D721Med (cell line): ENCODE results near the gene MBNL3.

ENCODE experiments used
- DNase-seq: peaks from one replicate; pipeline ENCODE4 v3.0.0; 2011; ENCODE audit warnings: low spot score; ENCODE audit not compliant: insufficient read length
- FAIRE-seq: peaks from 2 replicates; lab custom pipeline; 2011; peaks lifted over from hg19 to GRCh38; lab: Jason Lieb, UNC
- CTCF ChIP-seq: IDR thresholded peaks from 2 replicates; pipeline ENCODE4 v1.5.1; 2012; ENCODE audit warnings: mild to moderate bottlenecking, control low read depth; ENCODE audit not compliant: insufficient read depth; ENCODE audit errors: missing control alignments

MBNL3 gene

DNA sequence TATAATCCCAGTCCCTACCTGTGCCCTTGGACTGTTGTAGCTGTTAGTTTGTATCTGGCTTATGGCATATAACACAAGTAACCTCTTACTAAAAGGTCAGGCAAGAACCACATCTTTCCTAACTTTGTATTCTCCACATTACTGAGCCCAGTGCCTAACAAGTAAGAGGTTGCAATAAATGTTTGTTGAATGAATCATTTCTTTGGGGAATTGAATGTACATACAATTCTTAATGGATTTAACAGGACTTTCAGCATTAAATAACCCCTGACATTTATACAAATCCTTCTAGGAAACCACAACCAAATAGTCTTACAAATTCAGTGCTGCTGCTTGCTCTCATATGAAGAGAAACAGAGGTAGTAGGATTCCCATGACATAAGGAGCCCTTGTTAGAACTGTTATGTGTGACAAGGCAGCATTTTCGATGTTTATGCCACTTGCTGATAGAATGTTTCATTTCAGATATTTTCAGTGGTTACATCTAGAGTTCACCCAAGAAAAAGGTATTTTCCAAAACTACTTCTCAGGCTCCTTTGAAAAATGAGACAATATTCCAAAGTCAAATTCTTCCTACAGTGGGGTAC, 62.0 kb downstream of the MBNL3 start:
- TF ChIP-seq CTCF, result no peak
- DNase-seq, result no peak
- FAIRE-seq, result no peak

GRCh38 chrX:132425744-132426318, 63.0 kb downstream of the MBNL3 start:
- FAIRE-seq, result no peak
- no peak for TF ChIP-seq CTCF
- no peak for DNase-seq

GRCh38 chrX:132423323-132423722, 65.5 kb downstream of the MBNL3 start:
- TF ChIP-seq CTCF, result no peak
- no peak for FAIRE-seq
- no peak for DNase-seq

- no peak for FAIRE-seq
- TF ChIP-seq CTCF, result no peak
- DNase-seq, result no peak
These were observed 73.8 kb downstream of the MBNL3 start for GRCh38 chrX:132415012-132415411.

DNA sequence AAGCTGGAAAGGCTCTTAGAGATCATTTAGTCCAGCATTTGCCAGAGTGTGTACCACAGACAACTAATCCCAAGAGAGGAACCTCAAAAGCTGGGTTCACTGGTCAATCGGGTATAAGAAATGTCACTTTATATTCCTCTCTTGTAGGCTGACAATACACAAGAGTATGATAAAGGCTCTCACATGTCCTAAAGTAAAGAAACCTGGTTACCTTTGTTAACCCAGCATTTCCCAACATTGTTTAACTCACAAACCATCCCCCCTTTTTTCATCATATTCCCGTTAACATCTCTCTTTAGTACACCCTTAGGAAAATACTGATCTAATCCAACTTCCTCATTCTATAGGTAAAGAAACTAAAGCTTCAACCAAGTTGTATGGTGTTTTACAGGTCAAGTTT, 74.4 kb downstream of the MBNL3 start:
- FAIRE-seq (no peak), DNase-seq (no peak)
- no peak for TF ChIP-seq CTCF

DNA sequence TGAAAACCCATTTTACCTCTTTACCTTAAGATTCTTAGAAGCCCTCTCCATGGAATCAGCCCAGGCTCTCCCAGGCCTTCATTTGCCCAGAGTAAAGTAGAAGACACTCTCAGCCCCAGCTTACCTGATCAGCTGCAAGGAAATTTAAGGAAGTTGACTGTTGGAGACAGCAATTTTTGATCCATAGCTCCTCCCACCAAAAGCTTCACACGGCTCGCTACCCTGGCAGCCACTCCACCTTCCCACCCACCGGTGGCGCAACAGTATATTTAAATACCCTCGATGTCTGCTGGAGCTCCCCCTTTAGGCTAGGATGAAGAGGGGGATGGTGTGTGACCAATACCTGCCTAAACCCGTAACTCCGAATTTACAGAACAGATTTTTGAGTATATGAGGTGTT, 75.4 kb downstream of the MBNL3 start:
- FAIRE-seq, result no peak
- DNase-seq, result no peak
- TF ChIP-seq CTCF, result no peak

- TF ChIP-seq CTCF, result no peak
- DNase-seq (no peak), FAIRE-seq (no peak)
These were observed 76.6 kb downstream of the MBNL3 start for GRCh38 chrX:132412208-132412607.
